ENCODE data around the gene DNAJB2. TPM values are rescaled to one million over a fixed set of nuclear protein-coding genes. Genes with fewer than 3 reads are reported as not detected.

The DNAJB2 gene
- total RNA-seq, 1 experiment from 2014 or later: 36.2 TPM

DNA sequence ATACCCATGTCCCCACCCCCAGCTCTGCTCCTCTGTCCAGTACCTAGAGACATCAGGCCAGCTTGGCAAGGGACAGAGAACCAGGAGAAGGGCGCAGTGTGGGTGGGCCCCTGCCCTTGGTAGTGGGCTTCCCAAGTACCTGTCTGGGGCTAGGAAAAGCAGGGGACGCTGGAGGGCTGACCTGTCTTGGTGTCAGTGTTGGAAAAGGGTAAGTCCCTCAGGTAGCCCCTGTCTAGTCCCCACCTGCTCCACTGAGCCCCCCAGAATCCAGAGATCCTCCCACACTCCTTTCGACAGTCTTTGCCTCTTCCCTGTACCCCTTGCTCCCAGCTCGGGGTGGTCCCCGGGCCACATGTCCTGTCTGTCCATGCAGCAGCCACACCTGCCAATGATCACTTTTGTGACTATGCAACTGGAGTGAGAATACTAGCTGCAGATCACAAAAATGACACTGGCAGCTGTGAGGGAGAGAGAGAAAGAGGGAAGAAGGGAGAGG lies 14.6 kb downstream of the DNAJB2 start:
- CTCF ChIA-PET: interaction anchor here (1.5 to 4.5 kb wide), 4 partner anchors 16 to 139 kb away, joined by 4 to 71 read pairs (median 12); partner anchors contain the start of genes DNAJB2, GLB1L and STK16
- Histone ChIP-seq H4K20me1 (ENCODE audit: insufficient read depth) (no peaks in the 10 kb centered on the region), H3K27me3 (ENCODE audit: insufficient read depth, low read length) (no peaks in the 10 kb centered on the region), H3K4me3 (replicated peaks in 1 of 2; ENCODE audit: low read depth in 1 of 2, low read length in 2 of 2) (no peak overlapping the region), H3K36me3 (ENCODE audit: control insufficient read depth in 1 of 2, insufficient read depth in 2 of 2, low read length in 2 of 2) (no peaks in the 10 kb centered on the region), H3K4me1 (ENCODE audit: control insufficient read depth in 1 of 2, insufficient read depth in 2 of 2, low read length in 2 of 2) (peaks cover 8 to 23% of the 10 kb centered on the region in 2 experiments; a peak in 3 of 4 replicates), H3K9me3 (ENCODE audit: control insufficient read depth in 1 of 2, insufficient read depth in 1 of 2, low read depth in 1 of 2, low read length in 2 of 2) (no peaks in the 10 kb centered on the region), H3K9ac (ENCODE audit: low read length) (no peak overlapping the region), H3K4me2 (ENCODE audit: low read length) (peak overlapping the region; percentile 83; the same call in 1 of the 2 replicates), H3K9me2 (ENCODE audit: insufficient read depth) (no peaks in the 10 kb centered on the region), H2AFZ (ENCODE audit: low read depth, low read length, poor library complexity, severe bottlenecking) (no peak overlapping the region), H3K27ac (ENCODE audit: low read depth, low read length) (no peak overlapping the region; the same call in 1 of the 2 replicates), H3K79me2 (ENCODE audit: insufficient read depth, low read length) (no peaks in the 10 kb centered on the region)
- POLR2A ChIA-PET: no interaction called here
- RAD21 ChIA-PET (ENCODE audit: low non-redundant PET in 1 of 2, low total read pairs in 2 of 2, uncharacterized antibody in 2 of 2, unreplicated experiment in 2 of 2): no interaction called here
- intact Hi-C loops (cut with micrococcal nuclease): loop anchor here (1.0 to 2.0 kb wide), 3 partner anchors 14 to 123 kb away; partner anchors contain the start of genes DNAJB2, SLC23A3, TUBA4A and TUBA4B
- DNase-seq (ENCODE audit: low read depth, low spot score) (no peak), ATAC-seq (no peak)
- no peak for TF ChIP-seq ATF3 (IDR thresholded peaks at IDR 0.05)
- TF ChIP-seq ZFX (IDR thresholded peaks at IDR 0.05): no peak
- TF ChIP-seq JUND (IDR thresholded peaks at IDR 0.05): no peak
- TF ChIP-seq POLR2AphosphoS5 (IDR thresholded peaks at IDR 0.05; ENCODE audit: low read depth, low read length): no peak
- TF ChIP-seq RAD21 (IDR thresholded peaks at IDR 0.05; ENCODE audit: low read depth): no peak
- no peak for TF ChIP-seq CEBPB (IDR thresholded peaks at IDR 0.05; ENCODE audit: low read depth)
- TF ChIP-seq SP1 (IDR thresholded peaks at IDR 0.05; ENCODE audit: low read depth): no peak
- TF ChIP-seq ZBTB33 (IDR thresholded peaks at IDR 0.05; ENCODE audit: extremely low read depth, insufficient replicate concordance, low read length): no peak
- TF ChIP-seq CBX3 (IDR thresholded peaks at IDR 0.05; ENCODE audit: low read depth): no peak
- no peak for TF ChIP-seq EZH2phosphoT487 (IDR thresholded peaks at IDR 0.05; ENCODE audit: borderline replicate concordance)
- TF ChIP-seq, protein P1, sequence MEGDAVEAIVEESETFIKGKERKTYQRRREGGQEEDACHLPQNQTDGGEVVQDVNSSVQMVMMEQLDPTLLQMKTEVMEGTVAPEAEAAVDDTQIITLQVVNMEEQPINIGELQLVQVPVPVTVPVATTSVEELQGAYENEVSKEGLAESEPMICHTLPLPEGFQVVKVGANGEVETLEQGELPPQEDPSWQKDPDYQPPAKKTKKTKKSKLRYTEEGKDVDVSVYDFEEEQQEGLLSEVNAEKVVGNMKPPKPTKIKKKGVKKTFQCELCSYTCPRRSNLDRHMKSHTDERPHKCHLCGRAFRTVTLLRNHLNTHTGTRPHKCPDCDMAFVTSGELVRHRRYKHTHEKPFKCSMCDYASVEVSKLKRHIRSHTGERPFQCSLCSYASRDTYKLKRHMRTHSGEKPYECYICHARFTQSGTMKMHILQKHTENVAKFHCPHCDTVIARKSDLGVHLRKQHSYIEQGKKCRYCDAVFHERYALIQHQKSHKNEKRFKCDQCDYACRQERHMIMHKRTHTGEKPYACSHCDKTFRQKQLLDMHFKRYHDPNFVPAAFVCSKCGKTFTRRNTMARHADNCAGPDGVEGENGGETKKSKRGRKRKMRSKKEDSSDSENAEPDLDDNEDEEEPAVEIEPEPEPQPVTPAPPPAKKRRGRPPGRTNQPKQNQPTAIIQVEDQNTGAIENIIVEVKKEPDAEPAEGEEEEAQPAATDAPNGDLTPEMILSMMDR (IDR thresholded peaks at IDR 0.05 in 2 of 3, conservative IDR thresholded peaks at IDR 0.05 in 1 of 3; ENCODE audit: borderline replicate concordance in 1 of 3, insufficient read depth in 1 of 3, low read depth in 2 of 3, low read length in 2 of 3): no peak
- no peak for TF ChIP-seq ELF1 (IDR thresholded peaks at IDR 0.05; ENCODE audit: borderline replicate concordance, low read depth)
- no peak for TF ChIP-seq EZH2 (IDR thresholded peaks at IDR 0.05)
- TF ChIP-seq YY1 (IDR thresholded peaks at IDR 0.05; ENCODE audit: extremely low read depth, insufficient replicate concordance, low read depth, low read length): no peak
- no TSS peak for BruUV-seq (replicated peaks)
